Measurements from ENCODE around the gene WNT7B.
A peak's percentile ranks its signal among the peaks of the same experiment; 100 is the strongest.
"Not testable (repeated sequence)": the region's sequence is repeated elsewhere in the genome, so short reads cannot be mapped to it uniquely, and the experiment has no call there.

The WNT7B gene

GRCh38 chr22:46007848-46008261, 30.9 kb upstream of the WNT7B start:
- ChIA-PET POLR2A (interaction anchor here (2.6 to 3.6 kb wide), 2 partner anchors 28 to 109 kb away, joined by 18 to 38 read pairs; no protein-coding TSS in a partner anchor), CTCF (interaction anchor here (4.5 kb wide), 1 partner anchor 110 kb away, joined by 113 read pairs; no protein-coding TSS in a partner anchor)
- DNase-seq (ENCODE audit: extremely low spot score), result no peak
- TF ChIP-seq ELF4 (IDR thresholded peaks at IDR 0.05) (no peak), NFRKB (IDR thresholded peaks at IDR 0.05) (no peak), L3MBTL2 (conservative IDR thresholded peaks at IDR 0.05) (no peak), FOXK2 (IDR thresholded peaks at IDR 0.05) (no peak), FOXA1 (IDR thresholded peaks at IDR 0.05) (no peak), HDGF (IDR thresholded peaks at IDR 0.05; ENCODE audit: borderline replicate concordance) (no peak), SUZ12 (IDR thresholded peaks at IDR 0.05) (no peak)

- ChIA-PET POLR2A (interaction anchor here (1.0 to 3.6 kb wide), 4 partner anchors 29 to 109 kb away, joined by 4 to 38 read pairs (median 12); no protein-coding TSS in a partner anchor), CTCF (interaction anchor here (0.6 to 4.5 kb wide), 27 partner anchors 7 to 390 kb away, joined by 3 to 113 read pairs (median 4); no protein-coding TSS in a partner anchor)
- DNase-seq (ENCODE audit: extremely low spot score), result no peak
- TF ChIP-seq ARNT (IDR thresholded peaks at IDR 0.05) (no peak), SP1 (IDR thresholded peaks at IDR 0.05) (no peak)
Observed at GRCh38 chr22:46007003-46007847, 30.3 kb upstream of the WNT7B start.

GRCh38 chr22:46006379-46007002, 29.5 kb upstream of the WNT7B start:
- POLR2A ChIA-PET, result interaction anchor here (1.0 to 3.6 kb wide), 4 partner anchors 30 to 110 kb away, joined by 4 to 38 read pairs (median 12); no protein-coding TSS in a partner anchor
- CTCF ChIA-PET, result interaction anchor here (0.6 to 4.5 kb wide), 31 partner anchors 8 to 390 kb away, joined by 3 to 113 read pairs (median 4); no protein-coding TSS in a partner anchor
- TF ChIP-seq FOXM1 (IDR thresholded peaks at IDR 0.05; ENCODE audit: borderline replicate concordance) (peak; percentile 63; the same call in 1 of the 2 replicates), ELF4 (IDR thresholded peaks at IDR 0.05) (no peak), HDGF (IDR thresholded peaks at IDR 0.05; ENCODE audit: borderline replicate concordance) (no peak)
- DNase-seq (ENCODE audit: extremely low spot score), result peak; percentile 81

GRCh38 chr22:46005116-46005705, 28.2 kb upstream of the WNT7B start:
- POLR2A ChIA-PET; DNase-seq (ENCODE audit: extremely low spot score): not testable (repeated sequence)
- CTCF ChIA-PET, result interaction anchor here (0.9 to 4.5 kb wide), 7 partner anchors 9 to 273 kb away, joined by 3 to 113 read pairs (median 8); no protein-coding TSS in a partner anchor

- CTCF ChIA-PET, result interaction anchor here (2.7 to 4.5 kb wide), 2 partner anchors 8 to 114 kb away, joined by 43 to 113 read pairs; no protein-coding TSS in a partner anchor
- no peak for DNase-seq (ENCODE audit: extremely low spot score)
- POLR2A ChIA-PET, result interaction anchor here (4.4 kb wide), 1 partner anchor 9 kb away, joined by 20 read pairs; no protein-coding TSS in a partner anchor
- TF ChIP-seq SP1 (IDR thresholded peaks at IDR 0.05) (no peak), NFRKB (IDR thresholded peaks at IDR 0.05) (no peak), ZNF384 (IDR thresholded peaks at IDR 0.05) (no peak)
Observed at GRCh38 chr22:46004105-46004866, 27.3 kb upstream of the WNT7B start.

GRCh38 chr22:46003271-46004091, 26.5 kb upstream of the WNT7B start:
- DNase-seq (ENCODE audit: extremely low spot score), result no peak
- CTCF ChIA-PET, result no interaction called here
- POLR2A ChIA-PET, result interaction anchor here (4.4 kb wide), 1 partner anchor 9 kb away, joined by 20 read pairs; no protein-coding TSS in a partner anchor
- TF ChIP-seq ELF4 (IDR thresholded peaks at IDR 0.05) (no peak), SP1 (IDR thresholded peaks at IDR 0.05) (no peak), ZNF384 (IDR thresholded peaks at IDR 0.05) (no peak)

- CTCF ChIA-PET, result no interaction called here
- POLR2A ChIA-PET, result interaction anchor here (4.4 kb wide), 1 partner anchor 10 kb away, joined by 20 read pairs; no protein-coding TSS in a partner anchor
- TF ChIP-seq FOXM1 (IDR thresholded peaks at IDR 0.05; ENCODE audit: borderline replicate concordance) (no peak), FOXA1 (IDR thresholded peaks at IDR 0.05) (no peak), HDGF (IDR thresholded peaks at IDR 0.05; ENCODE audit: borderline replicate concordance) (no peak), NFRKB (IDR thresholded peaks at IDR 0.05) (no peak), FOXK2 (IDR thresholded peaks at IDR 0.05) (no peak), PKNOX1 (IDR thresholded peaks at IDR 0.05) (no peak), ELF4 (IDR thresholded peaks at IDR 0.05) (no peak), ZNF384 (IDR thresholded peaks at IDR 0.05) (no peak), CTBP1 (IDR thresholded peaks at IDR 0.05; ENCODE audit: borderline replicate concordance) (no peak), SUZ12 (IDR thresholded peaks at IDR 0.05) (no peak), SP1 (IDR thresholded peaks at IDR 0.05) (no peak), TARDBP (IDR thresholded peaks at IDR 0.05) (no peak), BHLHE40 (IDR thresholded peaks at IDR 0.05; ENCODE audit: borderline replicate concordance) (no peak), L3MBTL2 (conservative IDR thresholded peaks at IDR 0.05) (no peak), LEF1 (IDR thresholded peaks at IDR 0.05; ENCODE audit: borderline replicate concordance) (no peak), ARNT (IDR thresholded peaks at IDR 0.05) (no peak)
- no peak for DNase-seq (ENCODE audit: extremely low spot score)
Observed at GRCh38 chr22:46002757-46003270, 25.9 kb upstream of the WNT7B start.

Data from HEK293T (cell line).